ENCODE data around the gene ACTA2.

DNA sequence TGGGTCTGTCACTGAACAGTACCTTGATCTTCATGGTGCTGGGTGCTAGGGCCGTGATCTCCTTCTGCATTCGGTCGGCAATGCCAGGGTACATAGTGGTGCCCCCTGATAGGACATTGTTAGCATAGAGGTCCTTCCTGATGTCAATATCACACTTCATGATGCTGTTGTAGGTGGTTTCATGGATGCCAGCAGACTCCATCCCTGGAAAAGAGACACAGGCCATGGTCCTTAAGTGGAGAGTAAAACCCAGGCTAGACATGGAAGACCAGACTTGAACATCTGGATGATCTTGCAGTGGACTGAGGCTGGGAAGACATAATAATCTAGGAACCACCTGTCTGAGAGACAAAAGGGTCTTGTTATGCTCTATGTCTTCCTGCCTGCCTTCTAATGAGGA is 14.5 kb downstream of the ACTA2 start:
- TF ChIP-seq, protein P1, sequence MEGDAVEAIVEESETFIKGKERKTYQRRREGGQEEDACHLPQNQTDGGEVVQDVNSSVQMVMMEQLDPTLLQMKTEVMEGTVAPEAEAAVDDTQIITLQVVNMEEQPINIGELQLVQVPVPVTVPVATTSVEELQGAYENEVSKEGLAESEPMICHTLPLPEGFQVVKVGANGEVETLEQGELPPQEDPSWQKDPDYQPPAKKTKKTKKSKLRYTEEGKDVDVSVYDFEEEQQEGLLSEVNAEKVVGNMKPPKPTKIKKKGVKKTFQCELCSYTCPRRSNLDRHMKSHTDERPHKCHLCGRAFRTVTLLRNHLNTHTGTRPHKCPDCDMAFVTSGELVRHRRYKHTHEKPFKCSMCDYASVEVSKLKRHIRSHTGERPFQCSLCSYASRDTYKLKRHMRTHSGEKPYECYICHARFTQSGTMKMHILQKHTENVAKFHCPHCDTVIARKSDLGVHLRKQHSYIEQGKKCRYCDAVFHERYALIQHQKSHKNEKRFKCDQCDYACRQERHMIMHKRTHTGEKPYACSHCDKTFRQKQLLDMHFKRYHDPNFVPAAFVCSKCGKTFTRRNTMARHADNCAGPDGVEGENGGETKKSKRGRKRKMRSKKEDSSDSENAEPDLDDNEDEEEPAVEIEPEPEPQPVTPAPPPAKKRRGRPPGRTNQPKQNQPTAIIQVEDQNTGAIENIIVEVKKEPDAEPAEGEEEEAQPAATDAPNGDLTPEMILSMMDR (IDR thresholded peaks at IDR 0.05): no peak
- TF ChIP-seq POLR2AphosphoS5 (IDR thresholded peaks at IDR 0.05) (peak; percentile 27 to 73 (median 39)), POLR2A (IDR thresholded peaks at IDR 0.05) (no peak)
